HG03442 (cell line): ENCODE data around the gene HLA-DMA.

Experiments used
- ATAC-seq: cut with Tn5 transposase; IDR thresholded peaks from one replicate; pipeline ENCODE4 v1.9.1; 2021; ENCODE audit warnings: mild to moderate bottlenecking, moderate library complexity; ENCODE audit not compliant: unreplicated experiment

The HLA-DMA gene

DNA sequence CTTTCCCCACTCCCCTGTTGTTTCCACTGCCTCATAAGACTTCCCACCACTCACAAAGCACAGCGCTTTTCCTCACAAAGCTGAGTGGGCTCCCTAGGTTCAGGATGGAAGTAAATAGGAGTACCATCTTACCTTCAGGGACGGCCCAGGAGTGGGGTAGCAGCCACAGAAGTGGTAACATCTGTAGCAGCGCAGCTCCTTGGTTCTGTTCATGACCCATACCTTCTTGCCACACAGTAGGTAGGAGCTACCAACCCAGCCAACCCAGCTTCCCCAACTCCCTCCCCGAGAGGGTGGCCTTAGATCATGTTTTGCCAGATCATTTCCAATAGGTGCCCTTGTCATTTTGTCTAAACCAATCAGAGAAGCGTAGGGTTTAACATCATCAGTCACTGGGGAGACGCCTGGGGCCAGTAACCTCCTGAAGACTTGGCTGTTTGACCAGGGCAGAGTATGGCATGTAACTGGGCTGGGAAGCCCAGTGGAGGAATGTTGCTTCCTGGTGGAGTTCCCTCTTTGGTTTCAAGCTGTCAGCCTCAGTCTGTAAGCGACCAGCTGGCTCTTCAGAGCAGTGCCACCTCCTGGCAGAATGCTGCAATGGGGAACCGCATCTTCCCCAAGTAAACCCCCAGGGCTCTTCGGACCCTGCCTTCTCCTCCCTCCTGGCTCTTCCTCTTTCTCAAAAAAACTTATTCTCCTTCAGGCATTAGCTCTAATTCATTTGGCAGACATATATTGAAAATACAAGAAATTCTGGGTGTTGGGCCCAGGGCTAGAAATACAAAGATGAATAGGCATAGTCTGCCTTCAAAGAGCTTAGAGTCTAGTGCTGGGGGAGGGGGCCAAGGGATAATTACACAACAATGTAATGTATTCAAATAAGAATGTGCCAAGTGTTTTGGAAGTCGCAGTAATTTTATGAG lies at the start of gene HLA-DMA:
Gene HLA-DMA (minus strand): TSS at position 281 of the 923 bp plus-strand sequence. CDS start 61 bp downstream, at position 220.
- ATAC-seq: peak; percentile 87

DNA sequence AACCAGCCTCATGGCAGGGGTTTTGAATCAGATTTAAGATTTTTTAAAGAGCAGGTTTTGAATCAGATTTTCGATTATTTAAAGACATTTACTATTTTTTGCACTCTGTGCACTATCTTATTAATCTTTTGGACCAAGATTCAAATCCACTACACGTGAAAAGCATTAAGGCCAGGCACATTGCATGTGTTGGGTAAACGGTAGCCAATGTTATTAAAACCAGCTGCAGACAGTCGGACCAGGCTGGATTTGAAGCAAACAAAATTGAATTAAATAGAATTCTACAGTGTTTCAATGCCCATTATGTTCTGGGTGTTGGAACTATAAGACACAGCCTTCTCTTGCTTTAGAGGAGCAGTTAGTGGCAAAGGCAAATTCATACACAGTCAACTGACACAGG lies 48.8 kb upstream of the HLA-DMA start:
- no peak for ATAC-seq

DNA sequence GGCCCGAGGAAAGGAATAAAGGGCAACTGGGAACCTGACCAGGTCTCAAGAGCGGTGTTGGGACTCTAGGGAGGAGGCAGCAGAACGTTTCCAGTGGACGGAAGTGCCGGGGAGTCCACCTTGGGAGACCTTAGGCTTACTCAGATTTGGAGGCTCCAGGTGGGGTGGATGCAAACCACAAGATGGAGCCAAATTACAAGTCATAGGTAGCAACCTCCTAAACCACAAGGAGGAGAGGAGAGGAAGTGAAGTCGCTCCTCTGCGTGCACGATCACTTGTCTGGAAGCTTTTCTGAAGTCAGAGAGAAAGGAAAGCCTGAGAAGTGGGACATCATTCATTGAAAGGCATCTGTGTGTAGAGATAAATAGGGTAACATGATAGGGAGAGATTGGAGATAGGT lies 47.2 kb upstream of the HLA-DMA start:
- ATAC-seq: no peak

DNA sequence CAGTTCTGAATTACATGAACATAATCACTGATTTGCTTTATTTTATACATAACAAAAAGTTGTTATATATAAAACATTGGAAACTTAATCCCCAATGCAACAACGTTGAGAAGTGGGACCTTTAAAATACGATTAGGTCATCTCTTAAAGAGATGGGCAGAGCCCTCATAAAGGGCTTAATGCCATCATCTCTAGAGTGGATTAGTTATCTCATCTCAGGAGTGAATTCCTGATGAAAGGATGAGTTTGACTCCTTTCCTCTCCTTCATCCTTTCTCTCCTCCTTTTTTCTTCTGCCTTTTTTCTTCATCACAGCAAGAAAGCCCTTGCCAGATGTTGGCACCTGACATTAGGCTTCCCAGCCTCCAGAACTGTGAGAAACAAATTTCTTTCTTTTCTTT lies 42.6 kb upstream of the HLA-DMA start:
- no peak for ATAC-seq

DNA sequence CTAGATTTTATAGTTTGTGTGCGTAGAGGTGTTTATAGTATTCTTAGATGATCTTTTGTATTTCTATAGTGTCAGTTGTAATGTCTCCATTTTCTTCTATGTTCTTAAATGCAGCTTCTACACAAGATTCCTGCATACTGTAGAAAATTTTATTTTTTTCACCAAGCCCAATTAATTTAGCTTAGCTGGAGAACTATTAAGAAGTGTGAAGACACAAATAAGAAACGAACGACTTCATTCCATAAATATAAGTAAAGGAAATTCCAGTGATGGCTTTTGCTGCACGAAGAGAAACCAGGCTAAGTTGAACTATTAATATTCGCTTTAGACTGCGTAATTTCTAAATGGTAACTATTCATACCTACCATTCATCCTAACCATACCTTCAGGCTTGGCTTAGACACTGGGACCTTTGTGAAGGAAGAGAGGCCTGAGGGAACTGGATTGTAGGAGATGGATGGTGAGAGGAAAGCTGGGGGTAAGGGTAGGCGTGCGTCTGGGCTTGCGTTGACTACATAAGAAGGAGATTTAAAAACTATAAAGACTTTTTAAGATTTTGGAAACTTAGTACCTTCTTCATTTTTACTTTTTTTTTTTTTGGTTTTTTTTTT lies 40.6 kb upstream of the HLA-DMA start:
- ATAC-seq: no peak

DNA sequence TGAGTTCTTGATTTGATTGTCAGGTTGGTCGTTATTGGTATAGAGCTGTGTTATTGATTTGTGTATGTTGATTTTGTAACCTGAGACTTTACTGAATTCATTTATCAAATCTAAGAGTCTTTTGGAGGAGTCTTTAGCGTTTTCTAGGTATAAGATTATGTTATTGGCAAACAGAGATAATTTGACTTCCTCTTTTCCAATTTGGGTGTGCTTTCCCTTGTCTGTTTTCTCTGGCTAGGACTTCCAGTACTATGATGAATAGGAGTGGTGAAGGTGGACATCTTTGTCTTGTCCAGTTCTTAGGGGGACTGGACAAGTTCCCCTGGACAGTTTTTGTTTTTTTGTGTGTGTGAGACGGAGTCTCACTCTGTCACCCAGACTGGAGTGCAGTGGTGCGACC lies 39.1 kb upstream of the HLA-DMA start:
- no peak for ATAC-seq

DNA sequence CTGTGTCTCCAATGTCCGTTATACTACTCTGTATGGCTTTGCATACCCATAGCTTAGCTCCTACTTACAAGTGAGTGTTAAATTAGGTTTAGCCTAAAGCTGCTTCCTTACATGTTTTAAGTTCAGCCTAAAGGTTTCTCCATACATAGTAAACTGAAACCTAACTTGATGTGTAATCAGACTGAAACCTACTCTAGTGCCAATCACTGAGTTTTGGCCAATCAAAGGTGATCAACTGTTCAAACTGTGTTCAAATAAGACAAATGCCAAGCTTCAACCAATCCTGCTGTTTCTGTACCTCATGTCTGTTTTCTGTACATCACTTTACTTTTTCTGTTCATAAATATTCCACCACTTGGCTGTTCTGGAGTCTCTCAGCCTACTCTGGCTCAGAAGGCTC lies 36.5 kb upstream of the HLA-DMA start:
- no peak for ATAC-seq

DNA sequence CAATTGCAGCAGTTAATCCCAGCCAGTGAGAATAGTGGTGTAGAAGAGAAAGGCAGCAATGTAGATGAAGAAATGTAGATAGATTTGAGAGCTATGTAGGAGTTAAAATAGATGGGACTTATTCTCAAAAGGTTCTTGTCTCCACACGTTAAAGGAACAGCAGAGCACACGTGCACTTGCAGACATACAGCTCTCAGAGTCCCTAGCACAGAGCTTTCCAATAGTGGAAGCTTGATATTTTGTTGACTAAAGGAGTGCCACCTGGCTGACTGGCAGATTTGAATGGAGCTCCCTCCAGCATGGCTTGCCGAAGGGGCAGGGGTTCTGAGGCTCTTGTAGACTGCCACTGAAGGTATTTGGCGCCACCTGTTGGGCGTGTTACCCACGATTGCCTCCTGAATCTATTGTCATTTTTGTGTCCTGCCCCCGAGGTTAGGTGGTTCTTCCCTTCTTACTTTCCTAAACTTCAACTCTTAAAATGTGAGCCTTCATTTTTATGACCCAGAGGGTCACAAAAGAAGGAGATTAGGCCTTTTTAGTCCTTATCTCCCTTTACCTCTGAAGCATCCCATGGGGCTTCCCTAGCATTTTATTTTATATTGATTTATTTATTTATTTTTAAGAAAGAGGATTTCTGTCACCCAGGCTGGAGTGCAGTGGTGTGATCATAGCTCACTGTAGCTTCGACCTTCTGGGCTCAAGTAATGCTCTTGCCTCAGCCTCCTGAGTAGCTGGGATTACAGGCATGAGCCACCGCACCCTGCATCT lies 31.9 kb upstream of the HLA-DMA start:
- no peak for ATAC-seq

DNA sequence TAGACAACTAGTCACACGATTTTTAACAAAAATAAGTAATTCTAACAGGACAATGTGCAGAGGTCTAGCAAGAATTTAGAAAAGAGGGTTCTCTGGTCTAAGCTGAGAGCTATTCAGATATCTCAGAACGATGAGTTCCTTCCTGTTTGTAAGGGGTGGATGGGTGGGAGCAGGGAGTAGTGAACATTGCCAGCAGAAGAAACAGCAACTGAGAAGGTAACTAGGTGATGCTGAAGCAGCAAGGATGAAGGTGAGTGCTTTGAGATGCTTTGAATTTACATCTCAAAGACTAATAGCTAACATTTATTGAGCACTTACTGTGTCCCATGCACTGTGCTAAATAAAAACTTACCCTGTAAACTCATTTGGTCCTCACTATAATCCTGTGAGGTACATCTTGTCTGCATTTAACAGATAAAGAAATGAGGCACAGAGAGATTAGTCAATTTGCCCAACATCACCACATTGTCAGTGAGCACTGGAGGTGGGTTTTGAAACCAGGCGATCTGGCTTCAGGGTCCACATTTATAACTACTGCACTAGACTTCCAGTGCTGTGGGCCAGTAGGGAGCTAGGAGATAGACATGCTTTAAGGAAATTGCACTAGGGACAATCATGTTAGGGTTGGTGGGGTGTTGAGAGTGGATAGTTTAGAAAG lies 31.2 kb upstream of the HLA-DMA start:
- ATAC-seq: no peak

DNA sequence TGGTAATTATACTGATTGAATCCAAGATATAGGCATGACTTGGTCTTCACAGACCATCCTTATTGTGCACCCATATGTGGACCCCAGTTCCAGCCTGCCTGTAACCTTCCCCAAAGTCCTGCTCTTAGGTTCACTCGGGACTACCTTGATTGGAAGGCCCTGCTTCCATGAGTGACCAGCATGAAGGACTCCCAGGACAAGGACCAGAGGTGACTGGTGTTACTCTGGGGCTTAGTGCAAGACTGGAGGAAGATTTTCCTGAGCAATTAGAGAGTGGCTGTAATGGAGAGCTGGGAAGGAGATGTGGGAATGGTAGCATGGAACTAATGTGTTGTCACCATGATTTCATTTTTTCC lies 30.6 kb upstream of the HLA-DMA start:
- no peak for ATAC-seq

DNA sequence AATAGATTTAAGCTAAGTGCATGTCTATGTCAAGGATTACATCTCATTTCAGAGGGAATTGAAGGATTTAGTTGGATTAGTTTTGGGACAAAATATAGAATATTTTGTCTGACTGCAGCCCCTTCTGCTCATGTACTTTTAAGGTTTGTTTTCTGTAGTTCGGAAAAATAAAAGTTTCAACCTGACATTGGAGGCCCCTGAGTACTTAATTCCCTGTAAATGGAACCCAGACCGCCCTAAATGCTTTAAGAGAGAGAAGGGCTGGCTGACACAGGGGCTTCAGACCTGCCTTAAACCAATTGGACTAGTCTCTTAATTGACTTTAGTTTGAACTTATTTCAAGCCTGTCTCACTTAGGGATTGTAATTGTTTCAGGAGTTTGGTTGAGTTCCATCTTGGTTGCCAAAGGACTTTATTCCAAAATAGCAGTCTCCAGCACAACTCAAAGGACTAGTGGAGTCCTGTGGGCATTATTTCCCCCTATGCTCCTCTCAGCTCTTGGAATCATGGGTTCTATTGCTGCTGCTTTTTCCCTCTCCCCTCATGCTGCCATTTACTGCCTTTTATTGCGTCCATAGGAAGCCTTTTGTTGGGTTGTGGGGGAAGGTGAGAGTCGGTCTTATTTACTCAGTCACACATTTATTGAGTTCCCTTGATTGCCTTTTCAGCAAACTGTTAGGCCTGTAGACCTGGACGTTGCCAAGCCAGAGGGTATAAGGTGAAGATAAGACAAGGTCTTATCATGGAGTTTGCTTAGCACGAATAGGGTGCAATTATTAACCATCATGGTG lies 30.0 kb upstream of the HLA-DMA start:
- ATAC-seq: no peak

DNA sequence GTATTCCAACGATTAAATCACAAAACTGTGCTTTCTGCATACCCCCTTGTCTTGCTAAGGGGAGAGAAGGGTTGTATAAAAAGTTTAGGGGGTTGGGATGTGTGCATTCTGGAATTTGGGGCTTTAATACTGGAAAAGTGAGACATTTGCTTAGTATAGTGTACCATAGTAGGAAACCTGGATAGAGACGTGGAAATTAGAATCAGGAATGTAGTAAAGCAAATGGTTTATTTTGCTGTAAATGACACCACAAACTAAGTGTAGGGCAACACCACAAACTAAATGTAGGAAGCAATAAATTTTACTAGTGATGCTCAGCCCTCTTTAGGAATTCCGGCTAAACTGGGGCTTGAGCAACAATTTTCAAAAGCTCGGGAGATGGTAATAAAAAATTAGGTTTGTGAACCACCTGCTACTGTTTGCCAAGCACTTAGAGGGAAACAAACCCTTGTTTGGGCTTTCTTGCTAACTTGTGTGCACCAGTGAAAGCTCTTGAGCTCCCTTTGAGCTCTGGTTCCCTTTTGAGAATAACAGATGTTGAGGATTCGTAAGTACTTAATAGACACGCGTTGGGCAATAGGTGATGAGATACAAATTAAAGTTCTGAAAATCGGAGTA lies 29.3 kb upstream of the HLA-DMA start:
- ATAC-seq: no peak

DNA sequence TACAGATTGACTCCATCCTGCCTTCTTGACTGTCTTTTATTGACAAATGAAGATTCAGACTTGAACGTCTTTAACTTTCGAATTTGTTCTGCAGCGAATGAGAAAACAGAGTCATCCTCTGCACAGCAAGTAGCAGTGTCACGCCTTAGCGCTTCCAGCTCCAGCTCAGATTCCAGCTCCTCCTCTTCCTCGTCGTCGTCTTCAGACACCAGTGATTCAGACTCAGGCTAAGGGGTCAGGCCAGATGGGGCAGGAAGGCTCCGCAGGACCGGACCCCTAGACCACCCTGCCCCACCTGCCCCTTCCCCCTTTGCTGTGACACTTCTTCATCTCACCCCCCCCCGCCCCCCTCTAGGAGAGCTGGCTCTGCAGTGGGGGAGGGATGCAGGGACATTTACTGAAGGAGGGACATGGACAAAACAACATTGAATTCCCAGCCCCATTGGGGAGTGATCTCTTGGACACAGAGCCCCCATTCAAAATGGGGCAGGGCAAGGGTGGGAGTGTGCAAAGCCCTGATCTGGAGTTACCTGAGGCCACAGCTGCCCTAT lies 27.7 kb upstream of the HLA-DMA start:
- ATAC-seq: no peak

DNA sequence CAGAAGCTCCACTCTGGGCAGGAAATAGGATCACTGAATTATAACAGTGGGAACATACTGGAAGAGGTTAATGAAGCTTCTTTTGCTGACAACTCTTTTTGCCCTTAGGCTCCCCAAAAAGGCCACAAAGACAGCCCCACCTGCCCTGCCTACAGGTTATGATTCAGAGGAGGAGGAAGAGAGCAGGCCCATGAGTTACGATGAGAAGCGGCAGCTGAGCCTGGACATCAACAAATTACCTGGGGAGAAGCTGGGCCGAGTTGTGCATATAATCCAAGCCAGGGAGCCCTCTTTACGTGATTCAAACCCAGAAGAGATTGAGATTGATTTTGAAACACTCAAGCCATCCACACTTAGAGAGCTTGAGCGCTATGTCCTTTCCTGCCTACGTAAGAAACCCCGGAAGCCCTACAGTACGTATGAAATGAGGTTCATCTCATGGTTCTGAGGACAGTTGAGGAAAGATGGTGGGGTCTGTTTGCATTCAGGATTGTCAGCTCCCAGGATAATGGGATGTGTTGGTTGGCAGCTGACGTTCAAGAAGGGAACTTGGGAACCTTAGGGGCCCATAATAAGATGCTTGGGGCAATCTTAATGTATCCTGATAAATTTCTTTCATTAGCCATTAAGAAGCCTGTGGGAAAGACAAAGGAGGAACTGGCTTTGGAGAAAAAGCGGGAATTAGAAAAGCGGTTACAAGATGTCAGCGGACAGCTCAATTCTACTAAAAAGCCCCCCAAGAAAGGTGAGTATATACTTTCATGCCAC lies 27.0 kb upstream of the HLA-DMA start:
- no peak for ATAC-seq

DNA sequence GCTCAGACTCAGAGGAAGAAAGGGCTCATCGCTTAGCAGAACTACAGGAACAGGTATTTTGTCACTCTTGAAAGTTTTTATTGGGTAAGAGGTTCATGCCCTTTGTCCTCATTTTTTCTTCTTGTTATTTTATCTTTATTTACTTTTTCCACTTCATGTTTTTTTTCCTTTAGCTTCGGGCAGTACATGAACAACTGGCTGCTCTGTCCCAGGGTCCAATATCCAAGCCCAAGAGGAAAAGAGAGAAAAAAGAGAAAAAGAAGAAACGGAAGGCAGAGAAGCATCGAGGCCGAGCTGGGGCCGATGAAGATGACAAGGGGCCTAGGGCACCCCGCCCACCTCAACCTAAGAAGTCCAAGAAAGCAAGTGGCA lies 25.0 kb upstream of the HLA-DMA start:
- ATAC-seq: no peak

DNA sequence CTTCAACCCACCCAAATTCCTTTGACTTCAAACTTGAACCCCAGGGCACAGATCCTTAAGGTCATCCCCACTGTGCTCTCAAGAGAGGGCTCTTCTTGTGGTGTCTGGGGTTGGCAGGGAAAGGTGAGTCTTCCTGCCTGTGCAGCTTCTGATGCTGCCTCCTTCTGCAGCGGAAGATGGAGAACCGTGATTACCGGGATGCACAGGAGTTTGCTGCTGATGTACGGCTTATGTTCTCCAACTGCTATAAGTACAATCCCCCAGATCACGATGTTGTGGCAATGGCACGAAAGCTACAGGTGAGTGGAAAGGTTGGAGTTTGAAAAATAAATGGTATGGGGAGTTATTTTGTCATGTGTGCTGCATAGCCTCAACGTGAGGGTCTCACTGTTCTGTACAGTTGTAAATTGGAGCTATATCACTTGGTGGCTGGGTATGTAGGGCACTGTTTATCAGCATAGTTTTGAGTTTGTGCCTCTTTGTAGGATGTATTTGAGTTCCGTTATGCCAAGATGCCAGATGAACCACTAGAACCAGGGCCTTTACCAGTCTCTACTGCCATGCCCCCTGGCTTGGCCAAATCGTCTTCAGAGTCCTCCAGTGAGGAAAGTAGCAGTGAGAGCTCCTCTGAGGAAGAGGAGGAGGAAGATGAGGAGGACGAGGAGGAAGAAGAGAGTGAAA lies 24.5 kb upstream of the HLA-DMA start:
- ATAC-seq: no peak

DNA sequence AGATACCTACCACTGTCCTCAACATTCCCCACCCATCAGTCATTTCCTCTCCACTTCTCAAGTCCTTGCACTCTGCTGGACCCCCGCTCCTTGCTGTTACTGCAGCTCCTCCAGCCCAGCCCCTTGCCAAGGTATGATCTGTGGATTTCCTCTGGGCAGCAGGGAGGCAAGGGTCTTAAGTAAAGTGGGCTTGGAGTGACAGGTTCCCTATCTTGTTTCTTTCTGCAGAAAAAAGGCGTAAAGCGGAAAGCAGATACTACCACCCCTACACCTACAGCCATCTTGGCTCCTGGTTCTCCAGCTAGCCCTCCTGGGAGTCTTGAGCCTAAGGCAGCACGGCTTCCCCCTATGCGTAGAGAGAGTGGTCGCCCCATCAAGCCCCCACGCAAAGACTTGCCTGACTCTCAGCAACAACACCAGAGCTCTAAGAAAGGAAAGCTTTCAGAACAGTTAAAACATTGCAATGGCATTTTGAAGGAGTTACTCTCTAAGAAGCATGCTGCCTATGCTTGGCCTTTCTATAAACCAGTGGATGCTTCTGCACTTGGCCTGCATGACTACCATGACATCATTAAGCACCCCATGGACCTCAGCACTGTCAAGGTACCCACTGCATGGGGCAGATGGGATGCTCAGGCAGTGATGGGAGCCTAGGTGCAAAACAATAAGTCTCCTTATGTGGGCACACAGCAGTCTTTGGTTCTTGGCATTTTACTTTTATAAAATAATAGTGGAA lies 23.6 kb upstream of the HLA-DMA start:
- ATAC-seq: no peak

DNA sequence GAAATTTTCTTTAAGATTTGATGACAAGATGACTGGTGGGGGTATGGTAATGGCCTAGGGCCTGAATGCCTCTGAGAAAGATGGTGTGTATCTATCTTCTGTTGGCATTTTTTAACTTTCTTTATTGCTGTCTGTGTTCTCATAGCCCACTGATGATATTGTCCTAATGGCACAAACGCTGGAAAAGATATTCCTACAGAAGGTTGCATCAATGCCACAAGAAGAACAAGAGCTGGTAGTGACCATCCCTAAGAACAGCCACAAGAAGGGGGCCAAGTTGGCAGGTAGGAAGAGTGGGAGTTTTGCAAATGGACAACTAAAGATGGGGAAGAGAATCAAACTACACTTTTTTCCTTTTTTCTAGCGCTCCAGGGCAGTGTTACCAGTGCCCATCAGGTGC lies 23.0 kb upstream of the HLA-DMA start:
- no peak for ATAC-seq
